Kasumi-1 (cell line): ENCODE data around the gene SCNN1G.
A peak's percentile ranks its signal among the peaks of the same experiment; 100 is the strongest.

ENCODE experiments used
- DNase-seq, 2 experiments: peaks; one replicate each; lab custom pipeline; 2025; lab: John Stamatoyannopoulos, UW

Gene SCNN1G

DNA sequence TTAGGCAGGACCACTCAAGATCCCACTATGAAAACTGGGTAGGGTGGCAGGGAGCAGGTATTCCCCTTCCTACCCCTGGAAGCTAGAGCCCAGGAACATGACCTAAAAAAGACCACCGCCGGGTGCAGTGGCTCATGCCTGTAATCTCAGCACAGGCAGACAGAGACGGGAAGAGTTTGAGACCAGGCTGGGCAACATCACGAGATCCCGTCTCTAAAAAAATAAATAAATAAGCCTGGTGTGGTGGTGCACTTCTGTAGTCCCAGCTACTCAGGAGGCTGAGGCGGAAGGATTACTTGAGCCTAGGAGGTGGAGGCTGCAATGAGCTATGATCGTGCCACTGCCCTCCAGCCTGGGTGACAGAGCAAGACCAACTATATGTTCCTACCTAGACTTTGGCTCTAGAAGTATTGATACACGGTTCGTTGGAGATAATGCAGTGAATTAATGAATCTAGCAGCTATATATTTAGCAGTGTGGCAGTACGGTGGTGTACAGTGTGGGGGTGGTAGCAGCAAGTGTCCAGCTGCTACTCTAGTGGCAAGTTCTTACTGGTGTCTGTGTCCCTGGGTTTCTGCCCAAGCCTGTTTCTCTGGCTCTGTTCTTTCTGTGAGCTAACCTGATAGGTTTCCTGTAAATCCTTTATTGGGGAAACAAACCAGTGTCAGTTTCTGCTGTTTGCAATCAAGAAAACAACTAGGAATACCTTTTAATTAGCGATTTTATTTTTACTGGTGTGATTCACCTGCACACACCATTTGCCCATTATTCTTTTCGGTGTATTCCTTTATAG, 30.0 kb upstream of the SCNN1G start:
- no peak for DNase-seq

DNA sequence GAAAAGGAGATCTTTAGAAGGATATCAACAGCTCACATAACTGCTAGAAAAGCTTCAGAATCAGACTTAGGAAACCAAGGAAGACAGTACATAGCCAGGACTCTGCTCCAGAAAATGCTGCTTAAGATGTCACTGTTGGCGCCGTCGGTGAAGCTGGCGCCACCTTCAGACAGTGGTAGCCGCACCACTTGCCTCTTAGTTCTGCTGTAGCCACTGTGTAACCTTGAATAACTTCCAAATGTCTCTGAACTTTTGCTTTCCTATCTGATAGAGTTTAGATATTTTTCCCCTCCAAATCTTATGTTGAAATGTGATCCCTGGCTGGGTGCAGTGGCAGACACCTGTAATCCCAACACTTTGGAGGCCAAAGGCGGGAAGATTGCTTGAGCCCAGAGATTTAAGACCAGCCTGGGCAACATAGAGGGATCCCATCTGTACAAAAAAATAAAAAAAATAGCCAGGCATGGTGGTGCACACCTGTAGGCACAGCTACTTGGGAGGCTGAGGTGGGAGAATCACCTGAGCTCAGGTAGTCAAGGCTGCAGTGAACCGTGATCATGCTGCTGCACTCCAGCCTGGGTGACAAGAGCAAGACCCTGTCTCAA, 27.0 kb upstream of the SCNN1G start:
- no peak for DNase-seq

DNA sequence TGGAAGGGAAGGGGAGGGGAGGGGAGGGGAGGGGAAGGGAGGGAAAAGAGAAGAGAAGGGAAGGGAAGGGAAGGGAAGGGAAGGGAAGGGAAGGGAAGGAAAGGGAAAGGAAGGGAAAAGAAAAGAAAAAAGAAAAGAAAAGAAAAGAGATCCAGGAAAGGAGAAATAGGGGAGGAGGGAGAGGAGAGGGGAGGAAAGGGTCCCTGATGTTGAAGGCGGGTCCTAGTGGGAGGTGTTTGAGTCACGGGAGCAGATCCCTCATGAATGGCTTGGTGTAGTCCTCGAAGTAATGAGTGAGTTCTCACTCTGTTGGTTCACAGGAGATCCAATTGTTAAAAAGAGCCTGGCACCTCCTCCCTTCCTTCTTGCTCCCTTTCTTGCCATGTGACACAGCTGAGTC, 26.4 kb upstream of the SCNN1G start:
- DNase-seq = no peak

DNA sequence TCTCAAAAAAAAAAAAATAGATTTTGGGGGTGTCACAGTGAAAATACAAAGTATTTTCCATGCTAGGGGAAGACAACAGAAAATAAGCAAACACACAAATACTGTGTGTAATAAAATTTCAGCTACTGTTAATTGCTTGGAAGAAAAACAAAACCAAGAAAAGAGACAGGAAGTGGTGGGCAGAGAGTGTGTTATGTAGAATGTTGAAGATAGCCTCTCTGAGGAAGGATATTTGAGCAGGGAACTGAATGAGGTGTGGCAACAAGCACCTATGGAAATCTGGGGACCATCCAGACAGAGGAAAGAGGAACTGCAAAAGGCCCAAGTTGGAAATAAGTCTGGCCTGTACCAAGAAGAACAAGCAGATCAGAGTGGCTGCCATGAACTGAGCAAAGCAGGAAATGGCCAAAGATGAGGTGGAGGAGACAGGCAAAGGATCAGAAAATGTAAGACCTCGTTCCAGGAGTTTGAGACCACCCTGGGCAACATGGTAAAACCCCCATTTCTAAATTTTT, 25.5 kb upstream of the SCNN1G start:
- DNase-seq = no peak

DNA sequence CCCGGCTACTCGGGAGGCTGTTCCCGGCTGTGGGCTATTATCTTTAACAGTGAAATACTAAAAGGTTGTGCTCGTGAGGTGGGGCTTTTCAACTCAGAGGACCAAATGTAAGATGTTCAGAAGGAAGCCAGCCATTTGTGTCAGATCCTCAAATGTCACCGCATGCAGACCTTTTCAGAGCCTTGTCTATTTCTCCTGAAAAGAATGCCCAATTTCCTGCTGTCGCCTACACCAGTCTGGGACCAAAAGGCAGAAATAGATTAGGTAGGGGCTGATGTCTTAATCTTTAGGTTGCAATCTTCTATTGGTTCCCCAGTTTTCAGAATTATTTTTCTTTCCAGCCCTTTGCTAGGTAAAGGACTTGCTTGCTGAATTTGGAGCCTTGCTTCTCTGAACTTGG, 24.4 kb upstream of the SCNN1G start:
- DNase-seq = no peak

DNA sequence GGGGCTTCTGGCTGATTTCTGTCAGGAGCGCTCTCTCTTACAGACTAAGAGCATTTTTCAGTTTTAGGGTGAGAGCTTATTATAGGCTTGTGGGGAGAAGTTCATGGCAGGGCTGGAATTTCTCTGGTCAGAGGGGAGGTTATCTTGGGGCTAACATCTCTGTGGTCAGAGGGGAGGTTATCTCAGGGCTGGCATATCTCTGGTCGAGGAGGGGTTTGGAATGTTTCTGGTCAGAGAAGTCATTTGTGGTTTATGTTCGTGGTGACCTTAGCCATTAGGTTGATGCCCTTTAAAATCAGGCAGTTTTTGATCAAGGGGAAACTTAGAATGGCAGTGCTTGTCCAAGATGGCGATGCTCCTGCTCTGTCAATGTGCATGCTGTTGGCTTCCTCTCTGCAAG, 22.5 kb upstream of the SCNN1G start:
- no peak for DNase-seq

DNA sequence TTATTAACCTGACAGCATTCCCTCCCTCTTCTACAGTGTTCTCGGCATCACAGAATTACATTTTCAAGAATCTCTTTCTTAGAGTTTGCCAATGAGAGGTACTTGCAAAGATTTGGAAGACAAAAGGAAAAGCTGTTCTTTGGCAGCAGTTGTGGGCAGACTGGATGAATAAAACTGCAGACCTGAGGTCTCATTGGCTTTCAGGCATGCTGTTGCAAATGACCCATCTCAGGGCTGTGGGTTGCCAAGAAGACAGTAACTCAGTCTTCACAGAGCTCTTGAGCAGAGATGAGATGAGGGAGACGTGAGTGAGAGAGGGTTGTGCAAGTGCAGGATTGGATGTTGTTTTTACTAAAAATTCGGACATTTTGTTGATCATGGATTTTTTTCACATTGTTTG, 22.0 kb upstream of the SCNN1G start:
- no peak for DNase-seq

DNA sequence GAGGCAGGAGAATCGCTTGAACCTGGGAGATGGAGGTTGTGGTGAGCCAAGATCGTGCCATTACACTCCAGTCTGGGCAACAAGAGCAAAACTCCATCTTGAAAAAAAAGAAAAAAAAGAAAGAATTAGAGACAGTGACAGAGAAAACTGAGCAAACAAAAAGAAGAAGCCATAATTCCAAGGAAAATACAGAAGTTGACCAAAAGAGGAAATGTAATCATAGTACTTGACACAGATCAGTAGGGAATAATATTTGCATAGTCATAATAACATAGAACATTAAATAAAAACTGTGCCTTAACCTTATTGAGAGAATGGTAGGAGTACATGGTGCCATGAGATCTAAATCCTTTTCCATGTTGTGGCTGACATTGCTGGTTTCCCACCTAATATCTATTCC, 18.6 kb upstream of the SCNN1G start:
- no peak for DNase-seq

DNA sequence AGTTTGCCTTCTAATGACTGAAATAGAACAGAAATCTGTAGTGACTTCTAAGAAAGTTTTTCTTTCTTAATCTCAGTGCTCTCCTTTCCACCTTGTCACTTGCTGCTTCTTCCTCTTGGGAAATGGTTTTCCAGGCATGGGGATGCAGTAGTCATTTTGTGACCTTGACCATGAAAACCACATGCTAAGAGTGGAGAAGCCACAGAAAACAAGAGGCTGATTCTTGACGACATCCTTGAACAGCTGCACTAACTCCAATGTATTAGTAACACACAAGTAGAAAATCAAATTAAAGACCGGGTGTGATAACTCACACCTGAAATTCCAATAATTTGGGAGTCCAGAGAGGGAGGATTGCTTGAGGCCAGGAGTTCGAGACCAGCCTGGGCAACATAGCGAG, 17.8 kb upstream of the SCNN1G start:
- no peak for DNase-seq

DNA sequence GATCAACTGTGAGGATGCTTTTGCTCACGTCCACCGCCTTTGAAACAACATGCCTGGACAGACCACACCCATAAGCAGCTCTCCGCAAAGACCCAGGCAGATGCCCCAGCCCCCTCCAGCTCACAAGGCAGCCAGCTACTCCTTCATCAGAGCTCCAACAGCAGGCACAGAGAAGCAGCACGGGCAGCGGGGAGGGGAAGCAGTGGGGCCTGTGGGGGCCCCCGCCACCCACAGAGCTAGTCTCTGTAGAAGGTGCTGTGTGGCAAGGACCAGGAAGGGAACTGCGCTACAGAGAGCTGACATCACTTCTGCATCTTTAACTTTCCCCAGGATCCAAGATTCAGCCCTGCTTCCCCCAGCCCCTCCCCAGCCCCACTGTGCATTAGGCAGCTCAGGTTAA, 10.0 kb upstream of the SCNN1G start:
- DNase-seq = no peak

DNA sequence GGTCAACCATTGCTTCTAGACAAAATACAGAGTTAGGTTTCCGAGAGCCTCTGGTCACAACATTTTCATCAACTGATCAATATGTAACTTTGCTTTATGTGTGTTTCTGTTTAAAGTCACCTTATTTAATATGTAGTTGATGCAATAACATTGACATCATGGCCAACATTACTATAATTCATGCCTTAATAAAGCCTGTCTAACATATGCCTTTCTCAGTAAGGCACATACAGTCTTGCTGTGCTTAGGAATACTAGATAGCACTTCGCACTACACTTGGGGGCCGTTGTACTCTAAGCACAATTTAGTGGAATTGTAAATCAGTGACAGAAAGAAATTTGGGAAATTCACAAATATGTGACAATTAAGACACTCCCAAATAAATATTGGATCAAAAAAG, 9.6 kb upstream of the SCNN1G start:
- no peak for DNase-seq

DNA sequence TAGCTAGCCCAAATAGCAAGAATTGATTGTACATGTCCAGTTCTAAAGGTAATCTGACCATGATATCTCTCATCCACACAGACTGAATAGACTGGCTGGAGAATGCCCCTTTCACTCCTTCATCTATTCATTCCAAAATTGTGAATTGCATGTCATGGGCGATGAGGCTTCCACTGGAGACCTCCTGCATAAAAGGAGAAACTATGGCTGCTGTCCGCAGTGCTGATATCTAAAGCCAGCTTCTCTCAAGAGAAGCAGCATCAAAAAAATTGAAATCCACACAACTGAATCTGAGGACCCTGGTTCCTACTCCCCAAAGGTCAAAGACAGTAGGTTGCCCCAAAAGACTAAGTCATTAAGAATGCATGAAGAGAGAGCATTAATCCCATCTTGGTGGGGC, 7.9 kb upstream of the SCNN1G start:
- DNase-seq = no peak

DNA sequence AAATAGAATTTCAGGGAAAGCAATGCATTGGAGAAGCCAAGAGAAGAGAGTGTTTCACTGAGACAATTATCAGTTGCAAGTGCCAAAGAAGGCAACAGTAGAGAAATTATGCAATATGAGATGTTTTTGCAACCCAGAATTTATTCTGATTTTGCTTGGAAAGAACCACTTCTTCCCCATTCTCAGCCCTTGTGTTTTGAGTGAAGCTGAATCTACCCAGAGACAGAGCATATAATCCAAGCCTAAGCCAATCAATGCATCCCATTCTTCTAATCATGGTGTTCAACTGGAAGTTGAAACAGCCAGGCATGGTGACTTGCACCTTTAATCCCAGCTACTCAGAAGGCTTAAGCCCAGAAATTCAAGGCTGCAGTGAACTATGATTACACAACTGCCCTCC, 6.9 kb upstream of the SCNN1G start:
- DNase-seq = no peak

DNA sequence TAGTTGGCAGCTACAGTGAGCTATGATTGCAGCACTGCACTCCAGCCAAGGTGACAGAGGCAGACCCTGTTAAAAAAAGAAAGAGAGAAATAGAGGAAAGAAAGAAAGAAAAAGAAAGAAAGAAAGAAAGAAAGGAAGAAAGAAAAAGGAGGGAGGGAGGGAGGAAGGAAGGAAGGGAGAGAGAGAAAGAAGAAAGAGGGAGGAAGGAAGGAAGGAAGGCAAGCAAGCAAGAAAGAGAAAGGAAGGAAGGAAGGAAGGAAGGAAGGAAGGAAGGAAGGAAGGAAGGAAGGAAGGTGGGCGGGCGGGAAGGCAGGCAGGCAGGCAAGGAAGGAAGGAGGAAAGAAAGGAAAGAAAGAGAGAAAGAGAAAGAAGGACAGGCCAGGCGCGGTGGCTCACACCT, 1.0 kb upstream of the SCNN1G start:
- DNase-seq = no peak

DNA sequence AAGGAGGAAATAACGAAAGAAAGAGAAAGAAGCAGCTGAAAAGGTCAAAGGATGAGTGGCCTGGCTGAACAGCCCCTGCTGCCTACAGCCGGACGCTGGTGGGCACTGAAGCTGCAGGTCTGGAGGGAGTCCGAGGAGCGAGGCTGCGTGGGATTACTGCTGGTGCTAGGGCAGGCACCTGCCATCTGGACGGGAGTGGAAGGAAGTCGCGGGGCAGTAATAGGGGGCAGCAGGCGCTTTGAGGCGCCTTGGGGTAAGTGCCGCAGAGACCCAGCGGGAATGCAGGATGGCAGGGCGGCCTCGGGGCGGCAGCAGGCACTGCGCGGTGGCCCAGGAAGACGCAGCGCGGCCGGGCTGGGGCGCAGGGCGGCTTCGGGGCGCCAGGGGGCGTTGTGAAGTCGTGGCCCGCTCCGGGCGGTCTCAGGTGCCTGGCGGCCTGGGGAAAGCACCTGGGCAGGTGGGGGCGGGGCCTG, 303 bp upstream of the SCNN1G start:
- DNase-seq = peak; percentile 24 to 54

DNA sequence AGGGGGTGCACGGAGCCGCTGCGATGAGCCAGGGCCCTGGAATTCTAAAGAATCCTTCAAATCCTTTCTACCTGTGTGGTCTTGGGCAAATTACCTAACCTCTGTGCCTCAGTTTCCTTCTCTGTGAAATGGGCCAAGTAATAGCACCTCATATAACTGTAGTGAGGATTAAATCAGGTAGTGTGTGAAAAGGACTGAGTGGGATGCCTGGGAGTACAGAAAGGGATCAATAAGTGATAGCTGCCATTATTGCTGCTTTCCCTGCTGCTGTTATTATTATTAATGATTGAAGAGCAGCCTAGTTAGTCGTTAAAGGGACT, 958 bp downstream of the SCNN1G start:
- DNase-seq = no peak

DNA sequence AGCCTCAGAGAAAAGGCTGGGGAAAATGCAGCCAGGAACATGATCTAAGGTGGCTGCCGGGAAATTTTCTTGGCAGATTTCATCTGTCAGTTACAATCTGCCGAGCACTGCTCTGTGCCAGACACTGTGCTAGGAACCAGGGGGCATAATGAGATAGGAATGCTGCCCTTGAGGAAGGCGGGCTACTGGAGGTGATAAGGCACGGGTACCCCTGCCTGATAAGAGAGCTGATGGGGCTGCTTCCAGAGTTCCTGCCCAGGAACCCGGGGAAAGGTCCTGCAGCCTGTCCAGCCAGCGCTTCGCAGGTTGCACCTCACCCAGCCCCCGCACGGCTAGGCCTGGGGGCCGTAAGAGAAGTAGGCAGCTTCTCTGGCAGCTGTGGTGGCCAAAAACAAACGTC, 3.1 kb downstream of the SCNN1G start:
- DNase-seq = no peak

DNA sequence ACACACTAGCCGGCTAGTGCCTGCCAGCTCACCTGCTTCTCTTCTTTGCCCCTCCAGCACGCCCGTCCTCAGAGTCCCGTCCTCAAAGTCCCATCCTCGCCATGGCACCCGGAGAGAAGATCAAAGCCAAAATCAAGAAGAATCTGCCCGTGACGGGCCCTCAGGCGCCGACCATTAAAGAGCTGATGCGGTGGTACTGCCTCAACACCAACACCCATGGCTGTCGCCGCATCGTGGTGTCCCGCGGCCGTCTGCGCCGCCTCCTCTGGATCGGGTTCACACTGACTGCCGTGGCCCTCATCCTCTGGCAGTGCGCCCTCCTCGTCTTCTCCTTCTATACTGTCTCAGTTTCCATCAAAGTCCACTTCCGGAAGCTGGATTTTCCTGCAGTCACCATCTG, 3.6 kb downstream of the SCNN1G start:
- no peak for DNase-seq

DNA sequence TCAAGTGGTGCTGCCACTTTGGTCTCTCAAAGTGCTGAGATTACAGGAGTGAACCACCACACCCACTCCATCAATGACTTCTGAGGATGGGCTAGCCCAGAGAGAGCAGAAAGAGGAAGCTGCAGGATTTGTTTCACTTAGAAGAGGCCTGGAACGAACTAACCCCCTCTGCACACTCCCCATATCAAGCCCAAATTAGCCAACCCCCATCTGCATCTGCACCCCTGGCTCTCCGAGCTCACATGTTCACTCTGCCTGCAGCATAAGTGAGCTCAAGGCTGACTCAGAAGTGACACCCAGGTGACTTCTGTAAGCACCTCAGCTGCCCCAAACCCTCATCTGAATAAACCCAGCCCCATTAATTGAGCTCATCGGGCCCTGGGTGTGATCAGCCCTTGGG, 4.8 kb downstream of the SCNN1G start:
- DNase-seq = no peak

DNA sequence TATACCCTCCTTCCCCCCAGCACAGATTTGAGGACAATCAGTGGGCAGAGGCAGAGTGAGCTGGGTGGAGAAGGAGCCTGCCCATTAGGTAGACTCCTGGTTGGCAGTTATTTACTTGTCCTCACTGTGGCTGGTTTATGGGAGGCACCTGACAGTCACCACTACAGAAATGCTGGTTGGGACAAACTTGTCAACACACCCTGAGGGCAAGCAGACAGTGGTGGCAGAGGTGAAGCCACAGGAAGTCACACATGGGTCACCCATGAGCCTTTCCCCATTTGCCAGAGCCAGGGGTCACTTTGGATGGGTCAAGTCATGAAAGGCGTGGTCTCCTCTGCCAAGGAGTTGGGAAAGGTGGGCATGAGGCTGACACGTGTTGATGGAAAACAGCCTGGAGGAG, 6.4 kb downstream of the SCNN1G start:
- no peak for DNase-seq

DNA sequence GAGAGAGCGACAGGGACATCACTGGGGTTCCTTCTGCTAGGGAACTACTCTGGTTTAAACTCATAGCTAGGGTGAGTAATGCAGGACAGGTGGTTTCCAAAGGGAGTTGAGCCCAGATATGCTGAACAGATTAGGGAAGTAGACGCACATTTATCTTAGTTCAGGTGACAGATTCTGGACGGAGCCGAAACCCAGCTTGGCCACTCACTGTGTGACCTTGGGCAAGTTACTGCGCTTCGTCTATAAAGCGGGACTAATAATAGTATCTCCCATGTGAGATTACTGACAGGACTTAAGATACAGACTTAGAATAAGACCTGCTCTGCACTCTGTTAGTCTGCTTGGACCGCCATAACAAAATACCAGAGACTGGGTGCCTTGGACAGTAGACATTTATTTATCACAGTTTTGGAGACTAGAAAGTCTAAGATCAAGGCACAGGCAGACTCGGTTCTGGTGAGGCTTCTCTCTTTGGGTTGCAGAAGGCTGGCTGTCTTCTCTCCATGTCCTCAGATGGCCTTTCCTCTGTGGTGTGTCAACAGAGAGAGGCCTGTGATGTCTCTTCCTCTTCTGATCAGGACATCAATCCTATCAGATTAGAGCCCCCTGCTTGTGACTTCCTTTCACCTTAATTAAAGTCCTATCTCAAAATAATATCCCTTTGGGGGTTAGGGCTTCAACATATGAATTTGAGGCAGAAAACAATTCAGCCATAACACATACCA, 12.1 kb downstream of the SCNN1G start:
- DNase-seq = no peak

DNA sequence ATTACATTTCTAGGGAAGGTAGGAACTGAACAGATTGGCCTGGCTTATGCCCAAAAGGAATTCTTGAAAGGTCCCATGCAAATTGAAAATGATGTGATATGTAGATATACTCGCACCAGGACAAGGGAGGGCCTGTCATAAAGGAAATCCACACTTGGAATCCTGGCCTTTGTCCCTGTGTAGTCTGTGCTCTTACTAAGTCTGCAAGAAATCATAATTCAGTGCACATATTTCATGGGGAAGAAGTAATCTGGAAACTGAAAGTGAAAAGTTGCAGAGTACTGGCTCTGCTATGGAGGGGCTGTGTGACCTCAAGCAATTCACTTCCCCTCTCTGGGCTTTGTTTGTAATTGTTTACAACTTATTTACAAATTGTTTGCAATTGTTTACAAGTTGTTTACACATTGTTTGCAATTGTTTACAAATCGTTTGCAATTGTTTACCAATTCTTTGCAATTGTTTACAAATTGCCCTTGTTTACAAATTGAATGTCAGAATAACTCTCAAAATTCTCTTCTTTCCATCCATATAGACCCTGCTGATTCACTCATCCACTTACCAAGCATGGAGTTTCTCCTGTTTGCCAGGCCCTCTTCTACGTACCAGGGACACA, 12.9 kb downstream of the SCNN1G start:
- DNase-seq = no peak

DNA sequence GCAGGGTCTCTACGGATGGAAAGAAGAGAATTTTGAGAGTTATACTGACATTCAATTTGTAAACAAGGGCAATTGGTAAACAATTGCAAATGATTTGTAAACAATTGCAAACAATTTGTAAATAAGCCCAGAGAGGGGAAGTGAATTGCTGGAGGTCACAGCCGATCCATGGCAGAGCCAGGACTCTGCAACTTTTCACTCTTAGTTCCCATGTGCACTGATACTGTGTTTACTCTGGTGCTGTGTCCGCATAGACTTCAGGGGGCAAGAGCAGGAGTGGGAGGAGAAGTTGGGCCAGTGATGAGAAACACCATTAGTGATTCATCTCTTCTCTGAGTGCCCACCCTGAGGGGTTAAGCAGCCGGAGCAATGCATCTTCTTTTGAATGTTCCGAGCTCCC, 14.0 kb downstream of the SCNN1G start:
- no peak for DNase-seq
